Cardiac fibroblast (primary cell): Measurements from ENCODE around the gene ELMO1.

Experiments used
- DNase-seq, 2 donors: peaks; one replicate each; pipeline versions ENCODE4 v3.0.0 to v3.0.0-alpha.2; 2010; ENCODE audit warnings: low read depth in 2 of 2
- H3K4me3 ChIP-seq, 2 donors: replicated peaks in 1 of 2; 1 replicate in 1 of 2; 2 replicates in 1 of 2; pipeline ENCODE4 v1.5.1; 2011; ENCODE audit warnings: low read depth in 2 of 2, low read length in 2 of 2, mild to moderate bottlenecking in 2 of 2, moderate library complexity in 1 of 2
- CTCF ChIP-seq: IDR thresholded peaks from one replicate; pipeline ENCODE4 v1.5.1; 2011; ENCODE audit warnings: low read depth, mild to moderate bottlenecking, low read length, inconsistent platforms

Gene ELMO1

GRCh38 chr7:37434529-37434928 lies 14.1 kb downstream of the ELMO1 start:
- TF ChIP-seq CTCF = no peak
- H3K4me3 ChIP-seq = no peak overlapping the region
- DNase-seq = no peak

GRCh38 chr7:37433166-37433565 lies 15.5 kb downstream of the ELMO1 start:
- no peak overlapping the region for H3K4me3 ChIP-seq
- TF ChIP-seq CTCF = no peak
- DNase-seq = no peak

- H3K4me3 ChIP-seq = no peak overlapping the region
- DNase-seq = no peak
Measured at GRCh38 chr7:37432281-37432920, 16.3 kb downstream of the ELMO1 start.

GRCh38 chr7:37431413-37431812 lies 17.3 kb downstream of the ELMO1 start:
- no peak for TF ChIP-seq CTCF
- no peak overlapping the region for H3K4me3 ChIP-seq
- no peak for DNase-seq

More at GRCh38 chr7:37432281-37432920, 16.3 kb downstream of the ELMO1 start:
- TF ChIP-seq CTCF = no peak

GRCh38 chr7:37430640-37431039 lies 18.0 kb downstream of the ELMO1 start:
- DNase-seq = no peak
- no peak overlapping the region for H3K4me3 ChIP-seq
- TF ChIP-seq CTCF = no peak

- no peak for DNase-seq
- H3K4me3 ChIP-seq = no peak overlapping the region
- no peak for TF ChIP-seq CTCF
Measured at GRCh38 chr7:37430171-37430570, 18.5 kb downstream of the ELMO1 start.

GRCh38 chr7:37429435-37429791 lies 19.3 kb downstream of the ELMO1 start:
- H3K4me3 ChIP-seq = no peak overlapping the region
- DNase-seq = no peak
- no peak for TF ChIP-seq CTCF
